ENCODE measurements around the gene TRIM52.

TRIM52 gene

GRCh38 chr5:181215997-181216989 lies 44.6 kb downstream of the TRIM52 start (continued):
- TF ChIP-seq, protein P1, sequence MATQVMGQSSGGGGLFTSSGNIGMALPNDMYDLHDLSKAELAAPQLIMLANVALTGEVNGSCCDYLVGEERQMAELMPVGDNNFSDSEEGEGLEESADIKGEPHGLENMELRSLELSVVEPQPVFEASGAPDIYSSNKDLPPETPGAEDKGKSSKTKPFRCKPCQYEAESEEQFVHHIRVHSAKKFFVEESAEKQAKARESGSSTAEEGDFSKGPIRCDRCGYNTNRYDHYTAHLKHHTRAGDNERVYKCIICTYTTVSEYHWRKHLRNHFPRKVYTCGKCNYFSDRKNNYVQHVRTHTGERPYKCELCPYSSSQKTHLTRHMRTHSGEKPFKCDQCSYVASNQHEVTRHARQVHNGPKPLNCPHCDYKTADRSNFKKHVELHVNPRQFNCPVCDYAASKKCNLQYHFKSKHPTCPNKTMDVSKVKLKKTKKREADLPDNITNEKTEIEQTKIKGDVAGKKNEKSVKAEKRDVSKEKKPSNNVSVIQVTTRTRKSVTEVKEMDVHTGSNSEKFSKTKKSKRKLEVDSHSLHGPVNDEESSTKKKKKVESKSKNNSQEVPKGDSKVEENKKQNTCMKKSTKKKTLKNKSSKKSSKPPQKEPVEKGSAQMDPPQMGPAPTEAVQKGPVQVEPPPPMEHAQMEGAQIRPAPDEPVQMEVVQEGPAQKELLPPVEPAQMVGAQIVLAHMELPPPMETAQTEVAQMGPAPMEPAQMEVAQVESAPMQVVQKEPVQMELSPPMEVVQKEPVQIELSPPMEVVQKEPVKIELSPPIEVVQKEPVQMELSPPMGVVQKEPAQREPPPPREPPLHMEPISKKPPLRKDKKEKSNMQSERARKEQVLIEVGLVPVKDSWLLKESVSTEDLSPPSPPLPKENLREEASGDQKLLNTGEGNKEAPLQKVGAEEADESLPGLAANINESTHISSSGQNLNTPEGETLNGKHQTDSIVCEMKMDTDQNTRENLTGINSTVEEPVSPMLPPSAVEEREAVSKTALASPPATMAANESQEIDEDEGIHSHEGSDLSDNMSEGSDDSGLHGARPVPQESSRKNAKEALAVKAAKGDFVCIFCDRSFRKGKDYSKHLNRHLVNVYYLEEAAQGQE (tag by site-specific recombination; IDR thresholded peaks at IDR 0.05), result 0 out of 2 replicates have a peak, but pooled peaks have one; percentile 17
- TF ChIP-seq ZNF76 (tag by site-specific recombination; IDR thresholded peaks at IDR 0.05; ENCODE audit: borderline replicate concordance, low read depth) (peak; percentile 26; the same call in 1 of the 2 replicates), ZNF549 (tag by site-specific recombination; IDR thresholded peaks at IDR 0.05) (no peak), PRDM1 (tag by site-specific recombination; IDR thresholded peaks at IDR 0.05) (no peak; the same call in 1 of the 2 replicates), ZBTB1 (tag by site-specific recombination; IDR thresholded peaks at IDR 0.05) (0 out of 2 replicates have a peak, but pooled peaks have one; percentile 10), ZNF514 (tag by site-specific recombination; IDR thresholded peaks at IDR 0.05) (no peak), ZNF132 (tag by site-specific recombination; IDR thresholded peaks at IDR 0.05; ENCODE audit: borderline replicate concordance) (no peak), ZNF518A (tag by site-specific recombination; conservative IDR thresholded peaks at IDR 0.05; ENCODE audit: low read depth) (no peak), PRDM4 (tag by site-specific recombination; IDR thresholded peaks at IDR 0.05) (peak; percentile 76), ZNF639 (tag by site-specific recombination; IDR thresholded peaks at IDR 0.05) (peak; percentile 77), SCRT1 (tag by site-specific recombination; IDR thresholded peaks at IDR 0.05; ENCODE audit: borderline replicate concordance) (peak; percentile 53; the same call in 1 of the 2 replicates), ZNF544 (tag by site-specific recombination; IDR thresholded peaks at IDR 0.05) (no peak), ZNF274 (IDR thresholded peaks at IDR 0.05; ENCODE audit: low read length) (no peak), ZNF274 (tag by site-specific recombination; IDR thresholded peaks at IDR 0.05; ENCODE audit: borderline replicate concordance) (no peak), ZSCAN4 (tag by site-specific recombination; IDR thresholded peaks at IDR 0.05) (no peak; the same call in 1 of the 2 replicates), BCL11A (tag by site-specific recombination; IDR thresholded peaks at IDR 0.05; ENCODE audit: low read depth) (peak; percentile 49; the same call in 1 of the 2 replicates), ZNF704 (tag by site-specific recombination; IDR thresholded peaks at IDR 0.05) (no peak)
- TF ChIP-seq, protein P2, sequence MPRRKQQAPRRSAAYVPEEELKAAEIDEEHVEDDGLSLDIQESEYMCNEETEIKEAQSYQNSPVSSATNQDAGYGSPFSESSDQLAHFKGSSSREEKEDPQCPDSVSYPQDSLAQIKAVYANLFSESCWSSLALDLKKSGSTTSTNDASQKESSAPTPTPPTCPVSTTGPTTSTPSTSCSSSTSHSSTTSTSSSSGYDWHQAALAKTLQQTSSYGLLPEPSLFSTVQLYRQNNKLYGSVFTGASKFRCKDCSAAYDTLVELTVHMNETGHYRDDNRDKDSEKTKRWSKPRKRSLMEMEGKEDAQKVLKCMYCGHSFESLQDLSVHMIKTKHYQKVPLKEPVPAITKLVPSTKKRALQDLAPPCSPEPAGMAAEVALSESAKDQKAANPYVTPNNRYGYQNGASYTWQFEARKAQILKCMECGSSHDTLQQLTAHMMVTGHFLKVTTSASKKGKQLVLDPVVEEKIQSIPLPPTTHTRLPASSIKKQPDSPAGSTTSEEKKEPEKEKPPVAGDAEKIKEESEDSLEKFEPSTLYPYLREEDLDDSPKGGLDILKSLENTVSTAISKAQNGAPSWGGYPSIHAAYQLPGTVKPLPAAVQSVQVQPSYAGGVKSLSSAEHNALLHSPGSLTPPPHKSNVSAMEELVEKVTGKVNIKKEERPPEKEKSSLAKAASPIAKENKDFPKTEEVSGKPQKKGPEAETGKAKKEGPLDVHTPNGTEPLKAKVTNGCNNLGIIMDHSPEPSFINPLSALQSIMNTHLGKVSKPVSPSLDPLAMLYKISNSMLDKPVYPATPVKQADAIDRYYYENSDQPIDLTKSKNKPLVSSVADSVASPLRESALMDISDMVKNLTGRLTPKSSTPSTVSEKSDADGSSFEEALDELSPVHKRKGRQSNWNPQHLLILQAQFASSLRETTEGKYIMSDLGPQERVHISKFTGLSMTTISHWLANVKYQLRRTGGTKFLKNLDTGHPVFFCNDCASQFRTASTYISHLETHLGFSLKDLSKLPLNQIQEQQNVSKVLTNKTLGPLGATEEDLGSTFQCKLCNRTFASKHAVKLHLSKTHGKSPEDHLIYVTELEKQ (tag by site-specific recombination; IDR thresholded peaks at IDR 0.05; ENCODE audit: borderline replicate concordance), result no peak
